HG02678 (cell line): ENCODE measurements around the gene NADSYN1.

Source experiments
- ATAC-seq: cut with Tn5 transposase; IDR thresholded peaks from one replicate; pipeline ENCODE4 v1.9.1; 2021; ENCODE audit warnings: mild to moderate bottlenecking, moderate library complexity; ENCODE audit not compliant: unreplicated experiment

Gene NADSYN1

DNA sequence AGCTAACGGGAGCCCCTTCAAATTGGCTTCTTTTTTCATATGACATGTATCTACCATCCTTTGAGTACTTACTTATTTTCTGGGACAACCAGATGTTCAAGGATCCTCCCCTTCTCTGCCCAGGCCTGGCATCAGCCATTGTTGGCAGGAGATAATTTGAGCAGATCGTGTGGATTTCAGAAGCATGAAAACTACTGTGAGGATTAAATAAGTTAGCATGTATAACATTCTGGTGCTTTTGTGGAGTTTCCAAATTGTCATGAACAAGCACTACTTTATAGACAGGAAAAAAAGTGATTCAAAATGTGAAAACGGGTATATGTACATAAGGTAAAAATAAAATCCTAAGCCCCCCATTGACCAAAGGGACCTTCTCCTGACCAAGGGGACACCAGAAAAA lies 2.1 kb upstream of the NADSYN1 start:
- no peak for ATAC-seq

DNA sequence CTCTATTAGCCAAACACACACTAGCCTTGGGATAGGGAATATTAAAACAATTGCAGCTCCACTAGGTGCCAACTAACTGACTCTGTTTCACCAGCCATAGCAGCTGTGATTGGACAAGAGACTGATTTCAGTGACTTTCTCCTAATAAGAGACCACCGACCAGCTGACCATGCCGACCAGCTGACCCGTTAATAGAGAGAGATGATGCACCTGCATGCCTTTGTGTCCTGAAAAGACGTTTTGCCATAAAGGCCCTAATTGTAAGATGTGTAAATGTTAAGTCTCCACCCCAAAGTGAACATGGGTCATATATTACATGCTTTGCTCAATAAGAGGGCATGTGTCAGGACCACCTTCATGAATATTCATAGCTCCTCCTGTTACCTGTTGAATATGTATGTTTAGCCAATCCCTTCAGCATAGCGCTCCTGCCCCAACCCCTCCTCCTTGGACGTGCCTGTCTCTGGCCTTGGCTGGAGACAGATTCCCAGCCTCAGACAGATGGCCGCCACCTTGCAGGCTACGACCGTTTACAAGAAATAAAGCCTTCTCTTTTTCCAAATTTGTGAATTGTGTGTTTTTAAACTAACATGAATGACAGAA lies 1.3 kb upstream of the NADSYN1 start:
- no peak for ATAC-seq

DNA sequence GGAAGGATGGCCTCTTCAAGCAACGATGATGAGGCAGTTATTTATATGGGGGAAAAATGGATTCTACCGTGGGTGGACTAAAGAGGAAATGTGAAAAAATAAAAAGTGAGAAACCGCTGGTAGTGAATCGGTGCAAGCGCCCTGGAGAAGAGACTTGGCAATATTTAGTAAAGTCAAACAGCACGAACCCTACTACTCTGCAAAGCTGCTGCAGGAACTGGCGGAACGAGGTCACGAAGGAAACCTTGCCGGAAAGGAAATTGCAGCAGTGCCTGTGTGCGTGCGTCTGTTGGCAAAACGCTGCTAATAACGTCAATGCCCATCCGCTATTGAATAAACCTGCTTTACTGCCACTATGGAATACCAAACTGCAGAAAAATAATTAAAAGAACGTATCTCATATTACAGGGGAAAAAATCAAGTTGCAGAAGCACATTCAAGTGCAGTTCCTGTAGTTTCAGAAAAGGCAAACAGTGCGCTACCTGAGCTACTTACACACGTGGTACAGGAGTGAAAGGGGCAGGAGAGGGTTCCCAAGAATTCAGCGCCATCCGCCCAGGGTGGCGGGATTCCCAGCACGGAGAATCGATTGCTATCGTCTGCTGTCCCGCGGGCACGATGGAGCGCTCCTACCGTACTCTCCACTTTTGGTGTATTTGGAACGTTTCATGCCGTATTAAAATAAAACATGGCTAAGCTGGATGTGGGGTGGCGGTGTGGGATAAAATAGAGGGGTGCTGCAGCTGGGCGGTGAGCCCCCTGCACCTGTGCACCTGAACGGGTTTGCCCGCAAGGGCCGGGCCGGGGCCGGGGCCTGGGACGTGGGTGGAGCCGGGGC lies 585 bp upstream of the NADSYN1 start:
- ATAC-seq, result no peak

DNA sequence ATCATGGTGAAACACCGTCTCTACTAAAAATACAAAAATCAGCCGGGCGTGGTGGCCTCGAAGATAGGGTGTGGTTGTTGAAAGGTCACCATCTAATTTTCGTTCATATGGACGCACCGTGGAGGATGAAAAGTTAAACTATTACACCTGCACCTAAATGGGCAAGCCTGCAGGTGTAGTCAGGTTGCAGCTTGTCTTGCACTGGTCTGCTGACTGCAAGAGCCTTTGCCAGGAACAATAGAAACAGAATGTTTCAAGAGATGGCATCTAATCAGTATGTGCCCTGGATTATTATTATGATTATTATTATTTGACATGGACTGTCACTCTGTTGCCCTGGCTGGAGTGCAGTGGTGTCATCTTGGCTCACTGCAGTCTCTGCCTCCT lies 908 bp downstream of the NADSYN1 start:
- ATAC-seq, result no peak

DNA sequence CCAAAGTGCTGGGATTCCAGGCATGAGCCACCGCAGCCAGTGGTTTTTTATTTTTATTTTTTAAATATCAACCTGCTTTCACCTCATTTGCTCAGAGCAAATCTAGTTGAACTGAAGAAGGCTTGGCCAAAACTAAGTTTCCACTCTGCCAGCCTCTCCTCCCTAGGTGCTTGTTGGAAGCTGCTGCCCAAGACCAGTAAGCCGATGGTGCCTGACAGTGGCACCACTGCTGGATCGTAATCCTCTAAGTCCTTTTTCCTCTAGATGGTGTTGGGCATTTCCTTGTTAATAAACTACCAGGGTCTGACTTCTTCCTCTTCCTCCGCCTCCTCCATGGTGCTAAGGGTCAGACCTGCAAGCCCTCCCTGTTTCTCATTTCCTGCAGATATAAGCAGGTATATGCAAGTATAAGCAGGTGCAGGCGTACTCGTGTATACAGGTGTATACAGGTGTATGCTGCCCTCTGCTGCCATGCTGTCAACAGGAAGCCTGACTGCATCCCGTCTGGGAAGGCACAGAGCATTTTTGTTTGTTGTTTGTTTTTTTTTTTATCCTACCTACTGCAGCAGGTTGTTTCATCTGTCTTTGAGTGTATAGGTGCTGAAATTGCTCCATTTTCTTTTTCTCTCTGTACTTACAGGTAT lies 1.6 kb downstream of the NADSYN1 start:
- no peak for ATAC-seq

DNA sequence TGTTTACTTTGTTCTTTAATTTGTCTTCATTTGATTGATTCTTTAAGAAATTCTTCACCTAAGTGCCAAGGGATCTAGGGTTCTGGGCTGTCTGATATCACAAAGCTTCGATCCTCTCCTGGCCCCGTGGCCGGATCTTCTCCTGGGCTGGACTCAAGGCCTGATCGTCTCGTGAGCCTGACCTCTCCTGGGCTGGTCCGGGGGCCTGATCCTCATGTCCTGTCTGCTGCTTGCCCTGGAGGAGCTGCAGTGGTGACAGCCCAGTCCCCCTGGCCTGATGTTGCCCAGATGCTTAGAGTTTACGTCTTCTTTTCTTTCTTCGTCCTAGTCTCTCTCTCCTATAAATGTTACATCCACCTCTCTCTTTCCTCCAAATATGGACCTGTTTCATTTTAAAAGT lies 3.3 kb downstream of the NADSYN1 start:
- no peak for ATAC-seq

DNA sequence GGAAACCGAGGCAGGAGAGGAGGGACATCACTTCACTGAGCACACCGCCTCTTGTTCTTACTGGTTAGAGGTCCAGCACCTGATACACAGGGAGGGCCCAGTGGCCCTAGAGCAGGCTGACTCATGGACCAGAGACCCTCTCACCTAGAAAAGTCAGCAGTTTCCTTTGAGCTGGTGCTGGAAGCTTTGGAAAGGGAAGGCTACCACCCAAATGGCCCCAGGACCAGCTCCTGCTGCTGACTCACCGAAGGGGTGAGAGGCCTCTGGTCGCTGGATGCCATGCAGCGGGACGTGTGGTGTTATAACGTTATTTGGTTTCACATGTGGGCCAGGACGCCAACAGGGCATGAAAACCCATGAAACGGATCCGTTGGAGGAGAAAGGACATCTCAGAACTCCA lies 3.8 kb downstream of the NADSYN1 start:
- no peak for ATAC-seq

DNA sequence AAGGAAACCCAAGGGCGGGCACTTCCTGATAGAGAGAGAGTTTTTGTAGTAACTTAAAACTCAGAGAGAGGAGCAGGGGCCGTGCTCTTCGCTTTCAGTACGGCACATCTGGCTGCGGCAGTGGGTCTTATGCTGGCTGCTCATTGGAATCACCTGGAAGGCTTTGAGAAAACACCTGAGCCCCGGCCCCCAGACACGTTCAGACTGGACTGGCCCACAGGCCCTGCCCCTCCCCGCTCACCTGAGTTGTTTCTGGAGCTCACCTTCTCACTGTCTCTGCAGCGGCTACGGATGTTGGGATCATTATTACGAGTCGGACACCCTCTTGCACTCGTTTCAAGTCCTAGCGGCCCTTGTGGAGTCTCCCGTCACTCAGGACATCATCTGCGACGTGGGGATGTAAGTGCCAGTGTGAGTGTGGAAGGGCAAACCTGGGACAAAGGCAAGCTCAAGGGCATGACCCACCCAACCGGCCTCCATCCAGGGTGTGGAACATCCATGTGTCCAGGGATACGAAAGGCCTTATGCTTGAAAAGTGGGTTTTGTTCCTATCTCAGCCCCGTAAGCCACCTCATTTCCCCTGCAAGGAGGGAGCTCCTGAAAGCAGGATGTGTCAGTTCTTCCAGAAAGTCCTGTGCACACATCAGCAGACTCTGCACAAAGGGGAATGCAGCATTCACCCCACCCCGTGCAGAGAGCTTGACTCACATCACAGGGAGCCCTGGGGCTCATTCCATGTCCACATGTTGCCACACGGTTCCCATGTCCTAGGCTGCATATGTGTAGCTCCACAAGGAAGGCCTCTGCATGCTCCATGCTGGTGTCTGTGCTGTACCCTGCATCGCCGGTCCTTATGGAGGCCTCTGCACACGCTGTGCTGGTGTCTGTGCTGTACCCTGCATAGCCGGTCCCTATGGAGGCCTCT lies 5.4 kb downstream of the NADSYN1 start:
- ATAC-seq, result no peak

DNA sequence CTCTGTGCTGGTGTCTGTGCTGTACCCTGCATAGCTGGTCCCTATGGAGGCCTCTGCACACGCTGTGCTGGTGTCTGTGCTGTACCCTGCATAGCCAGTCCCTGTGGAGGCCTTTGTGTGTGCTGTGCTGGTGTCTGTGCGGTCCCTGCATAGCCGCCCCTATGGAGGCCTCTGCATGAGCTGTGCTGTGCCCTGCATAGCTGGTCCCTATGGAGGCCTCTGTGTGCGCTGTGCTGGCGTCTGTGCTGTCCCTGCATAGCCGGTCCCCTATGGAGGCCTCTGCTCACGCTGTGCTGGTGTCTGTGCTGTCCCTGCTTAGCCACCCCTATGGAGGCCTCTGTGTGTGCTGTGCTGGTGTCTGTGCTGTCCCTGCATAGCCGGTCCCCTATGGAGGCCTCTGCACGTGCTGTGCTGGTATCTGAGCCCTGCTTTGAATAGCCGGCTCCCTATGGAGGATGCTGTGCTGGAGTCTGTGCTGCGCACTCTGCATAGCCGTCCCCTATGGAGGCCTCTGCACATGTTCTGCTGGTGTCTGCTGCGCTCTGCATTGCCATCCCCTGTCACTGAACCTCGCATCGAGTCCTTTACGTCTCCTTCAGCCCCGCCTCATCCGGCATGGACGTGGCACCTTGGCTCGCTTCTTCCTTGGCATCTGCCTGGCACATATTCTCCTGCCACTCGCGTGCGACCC lies 6.2 kb downstream of the NADSYN1 start:
- no peak for ATAC-seq

DNA sequence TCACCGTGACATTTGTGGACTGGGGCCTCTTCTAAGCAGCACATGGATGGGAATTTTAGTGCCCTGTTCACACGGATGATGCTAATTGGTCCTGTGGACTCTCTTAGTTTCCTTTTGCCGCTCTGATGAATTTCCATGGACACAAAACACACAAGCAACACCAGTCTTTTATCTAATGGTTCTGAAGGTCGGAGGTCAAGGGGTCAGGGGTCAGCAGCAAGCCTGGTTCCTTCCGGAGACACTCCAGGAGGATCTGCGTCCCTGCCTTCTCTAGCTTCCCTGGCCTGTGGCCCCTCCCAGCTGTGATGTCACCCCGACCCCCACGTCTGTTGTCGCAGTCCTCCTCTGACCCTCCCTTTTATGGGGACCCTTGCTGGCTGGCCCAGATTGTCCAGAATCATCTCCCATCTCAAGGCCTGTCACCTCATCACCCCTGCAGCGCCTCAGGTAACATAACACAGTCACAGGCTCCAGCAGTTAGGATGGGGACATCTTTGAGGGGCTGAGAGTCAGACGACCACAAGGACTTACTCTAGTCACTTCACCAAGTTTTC lies 6.8 kb downstream of the NADSYN1 start:
- ATAC-seq, result no peak

DNA sequence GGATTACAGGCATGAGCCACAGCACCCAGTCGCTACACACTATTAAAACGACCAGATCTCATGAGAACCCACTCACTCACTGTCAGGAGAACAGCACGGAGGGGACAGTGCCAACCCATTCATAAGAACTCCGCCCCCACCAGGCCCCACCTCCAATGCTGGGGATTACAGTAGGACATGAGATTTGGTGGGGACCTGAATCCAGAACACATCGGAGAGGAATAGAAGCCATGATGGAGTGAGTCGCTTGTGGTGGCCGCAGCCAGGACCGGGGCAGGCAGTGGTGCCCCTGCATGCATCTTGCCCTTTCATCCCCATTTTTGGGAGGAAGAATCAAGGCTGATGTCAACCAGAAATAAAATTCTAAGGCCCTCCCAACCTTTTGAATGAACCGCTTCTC lies 8.7 kb downstream of the NADSYN1 start:
- ATAC-seq, result no peak

DNA sequence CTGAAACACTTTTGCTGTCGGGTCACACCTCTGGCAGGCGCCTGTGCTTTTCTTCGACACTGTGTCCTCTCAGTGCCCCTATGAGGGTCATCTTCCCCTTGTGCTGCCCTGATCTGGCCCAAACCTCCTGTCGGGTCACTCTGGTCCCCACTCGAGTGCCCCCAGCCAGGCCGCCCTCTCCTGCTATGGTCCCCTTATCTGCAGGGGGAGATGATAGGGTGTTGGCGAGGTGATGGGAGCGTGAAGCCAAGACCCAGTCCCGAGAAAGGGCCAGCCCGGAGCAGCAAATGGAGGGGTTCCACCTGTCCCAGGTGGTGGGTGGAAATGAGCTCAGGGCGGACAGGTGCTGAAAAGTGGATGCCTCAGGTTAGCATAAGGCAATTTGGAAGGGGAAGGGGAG lies 9.7 kb downstream of the NADSYN1 start:
- no peak for ATAC-seq

DNA sequence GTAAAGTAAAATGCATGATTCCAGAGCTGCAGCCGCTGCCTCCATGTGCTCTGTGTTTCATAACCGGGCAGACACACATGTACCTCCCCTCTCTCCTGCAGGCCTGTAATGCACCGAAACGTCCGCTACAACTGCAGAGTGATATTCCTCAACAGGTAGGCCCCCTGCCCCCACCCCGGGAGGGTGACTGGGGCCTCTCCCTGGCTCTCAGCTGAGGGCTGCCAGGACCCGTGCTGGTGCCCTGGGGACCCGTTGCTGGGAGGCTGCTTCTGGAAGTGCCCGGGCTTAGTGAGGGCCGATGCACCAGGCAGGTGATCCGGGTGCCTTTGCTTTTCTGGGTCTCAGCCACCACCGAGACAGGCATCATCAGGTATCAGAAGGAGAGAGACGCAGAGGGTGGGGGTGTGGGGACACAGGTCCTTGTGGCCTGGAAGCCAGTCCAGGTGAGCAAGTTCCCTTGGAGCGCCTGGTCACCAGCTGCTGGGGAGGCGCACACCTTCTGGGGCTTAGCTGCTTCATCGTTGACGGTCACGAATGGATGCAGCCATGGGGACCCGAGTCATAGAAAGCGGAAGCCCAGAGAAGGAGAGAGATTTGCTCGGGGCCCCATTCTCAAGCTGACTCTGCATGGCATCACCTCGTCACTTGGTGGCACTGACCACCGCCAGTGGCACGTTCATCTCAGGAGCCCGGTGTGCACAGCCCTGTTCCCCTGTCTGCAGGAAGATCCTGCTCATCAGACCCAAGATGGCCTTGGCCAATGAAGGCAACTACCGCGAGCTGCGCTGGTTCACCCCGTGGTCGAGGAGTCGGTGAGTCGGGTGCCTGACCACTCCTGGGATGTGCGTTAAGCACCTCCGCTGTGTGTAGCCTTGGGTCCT lies 10.6 kb downstream of the NADSYN1 start:
- ATAC-seq, result no peak

DNA sequence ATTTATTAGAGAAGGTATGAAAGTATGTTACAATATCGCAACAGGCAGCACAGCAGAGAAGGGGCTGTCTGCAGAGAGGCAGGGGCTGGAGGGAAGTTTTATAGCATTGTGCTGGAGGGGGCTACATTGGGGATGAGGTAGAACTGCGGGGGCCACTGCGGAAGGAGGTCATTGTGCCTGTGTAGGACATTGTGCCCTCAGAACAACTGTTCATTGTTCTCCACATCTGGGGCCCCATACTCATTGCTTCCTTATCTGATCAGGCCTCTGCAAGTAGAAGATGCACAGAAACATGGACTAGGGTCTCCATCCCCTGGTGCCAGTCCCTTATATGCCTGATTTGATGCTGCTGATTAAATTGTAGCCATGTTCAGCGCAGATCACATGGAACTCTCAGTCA lies 12.1 kb downstream of the NADSYN1 start:
- ATAC-seq, result no peak

DNA sequence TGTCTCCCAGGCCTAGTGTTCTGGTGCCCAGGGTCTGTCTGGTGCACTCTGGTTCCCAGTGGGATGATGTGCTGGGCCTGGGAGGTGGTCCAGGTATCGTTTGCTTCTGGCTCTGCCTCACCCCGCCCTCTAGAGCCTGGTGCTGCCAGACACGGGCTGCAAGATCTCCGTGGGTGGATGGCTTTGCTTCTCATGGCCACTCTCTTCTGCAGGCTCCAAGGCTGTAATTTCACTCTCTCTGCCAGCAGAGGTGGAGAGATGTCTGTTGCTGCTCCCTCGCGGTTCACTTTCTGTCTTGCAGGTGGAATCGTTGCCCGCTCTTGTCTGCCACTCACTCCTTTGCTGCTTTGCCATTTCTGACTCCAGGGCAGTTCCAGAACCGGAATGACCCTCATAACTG lies 13.4 kb downstream of the NADSYN1 start:
- no peak for ATAC-seq

DNA sequence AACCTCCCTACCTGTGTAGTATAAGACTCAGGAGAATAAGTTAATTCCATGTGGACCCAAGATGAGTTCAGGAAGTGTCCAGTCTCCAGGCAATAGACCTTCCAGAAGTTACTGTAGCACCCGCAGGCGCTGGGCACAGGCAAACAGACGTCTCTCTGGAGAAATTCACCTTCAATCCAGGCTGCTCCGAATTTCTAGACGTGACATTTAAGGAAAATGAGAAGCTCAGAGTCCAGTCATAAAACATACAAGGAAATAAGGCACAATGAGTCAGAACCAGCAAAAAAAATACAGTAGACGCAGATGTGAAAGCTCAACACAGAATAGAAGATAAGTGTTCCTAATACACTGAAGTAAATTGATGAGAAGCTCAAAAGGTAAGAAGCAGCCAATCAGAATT lies 14.2 kb downstream of the NADSYN1 start:
- ATAC-seq, result no peak

DNA sequence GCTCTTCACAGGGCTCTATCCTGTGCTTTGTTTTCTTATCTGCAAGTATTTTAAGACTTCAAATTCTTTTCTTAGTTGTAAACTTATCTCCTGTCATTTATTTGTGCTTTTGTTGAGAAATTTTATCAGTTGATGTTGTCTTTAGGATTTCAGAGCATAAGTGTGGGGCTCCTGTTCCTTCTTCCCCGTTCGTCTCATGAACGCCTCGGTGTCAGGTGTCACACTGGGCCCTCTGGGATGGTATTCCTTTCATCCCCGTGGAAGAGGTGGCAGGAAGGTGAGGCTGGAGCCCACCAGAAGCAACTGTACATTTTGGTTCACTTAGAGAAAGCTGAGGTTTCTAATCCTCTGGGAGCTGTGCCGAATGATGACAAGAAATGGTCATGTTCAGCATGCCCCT lies 17.9 kb downstream of the NADSYN1 start:
- no peak for ATAC-seq

DNA sequence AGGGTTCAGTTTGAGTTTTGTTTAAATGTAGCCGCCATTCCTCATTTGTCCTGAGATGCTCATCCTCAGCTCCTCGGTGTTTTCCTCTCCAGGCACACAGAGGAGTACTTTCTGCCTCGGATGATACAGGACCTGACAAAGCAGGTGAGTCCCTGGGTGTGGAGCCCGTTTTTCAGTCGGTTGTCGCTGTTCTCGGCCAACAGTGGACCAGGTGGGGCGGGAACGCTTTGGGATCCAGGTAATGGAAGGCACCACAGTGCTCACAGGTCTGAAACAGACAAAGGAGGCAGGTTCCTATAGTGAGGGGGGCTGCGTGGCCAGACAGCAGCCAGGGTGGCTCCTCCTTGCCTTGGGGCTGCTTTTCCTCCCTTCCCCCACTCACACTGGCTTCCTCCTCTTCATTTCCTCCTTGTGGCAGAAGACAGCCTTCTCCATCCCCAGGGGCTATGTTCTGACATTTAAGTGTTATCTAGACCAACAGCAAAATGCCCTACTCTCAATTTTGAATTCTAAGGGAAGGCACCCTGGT lies 19.4 kb downstream of the NADSYN1 start:
- no peak for ATAC-seq
